ENCODE measurements around the gene MAP3K14.
A peak's percentile ranks its signal among the peaks of the same experiment; 100 is the strongest.

The MAP3K14 gene

GRCh38 chr17:45288825-45289224, 28.0 kb downstream of the MAP3K14 start:
- TF ChIP-seq, protein P1, sequence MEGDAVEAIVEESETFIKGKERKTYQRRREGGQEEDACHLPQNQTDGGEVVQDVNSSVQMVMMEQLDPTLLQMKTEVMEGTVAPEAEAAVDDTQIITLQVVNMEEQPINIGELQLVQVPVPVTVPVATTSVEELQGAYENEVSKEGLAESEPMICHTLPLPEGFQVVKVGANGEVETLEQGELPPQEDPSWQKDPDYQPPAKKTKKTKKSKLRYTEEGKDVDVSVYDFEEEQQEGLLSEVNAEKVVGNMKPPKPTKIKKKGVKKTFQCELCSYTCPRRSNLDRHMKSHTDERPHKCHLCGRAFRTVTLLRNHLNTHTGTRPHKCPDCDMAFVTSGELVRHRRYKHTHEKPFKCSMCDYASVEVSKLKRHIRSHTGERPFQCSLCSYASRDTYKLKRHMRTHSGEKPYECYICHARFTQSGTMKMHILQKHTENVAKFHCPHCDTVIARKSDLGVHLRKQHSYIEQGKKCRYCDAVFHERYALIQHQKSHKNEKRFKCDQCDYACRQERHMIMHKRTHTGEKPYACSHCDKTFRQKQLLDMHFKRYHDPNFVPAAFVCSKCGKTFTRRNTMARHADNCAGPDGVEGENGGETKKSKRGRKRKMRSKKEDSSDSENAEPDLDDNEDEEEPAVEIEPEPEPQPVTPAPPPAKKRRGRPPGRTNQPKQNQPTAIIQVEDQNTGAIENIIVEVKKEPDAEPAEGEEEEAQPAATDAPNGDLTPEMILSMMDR (conservative IDR thresholded peaks at IDR 0.05; ENCODE audit: low read depth, low read length), result no peak
- DNase-seq (ENCODE audit: low read depth), result no peak
- H3K4me3 ChIP-seq (ENCODE audit: low read length), result no peak overlapping the region

DNA sequence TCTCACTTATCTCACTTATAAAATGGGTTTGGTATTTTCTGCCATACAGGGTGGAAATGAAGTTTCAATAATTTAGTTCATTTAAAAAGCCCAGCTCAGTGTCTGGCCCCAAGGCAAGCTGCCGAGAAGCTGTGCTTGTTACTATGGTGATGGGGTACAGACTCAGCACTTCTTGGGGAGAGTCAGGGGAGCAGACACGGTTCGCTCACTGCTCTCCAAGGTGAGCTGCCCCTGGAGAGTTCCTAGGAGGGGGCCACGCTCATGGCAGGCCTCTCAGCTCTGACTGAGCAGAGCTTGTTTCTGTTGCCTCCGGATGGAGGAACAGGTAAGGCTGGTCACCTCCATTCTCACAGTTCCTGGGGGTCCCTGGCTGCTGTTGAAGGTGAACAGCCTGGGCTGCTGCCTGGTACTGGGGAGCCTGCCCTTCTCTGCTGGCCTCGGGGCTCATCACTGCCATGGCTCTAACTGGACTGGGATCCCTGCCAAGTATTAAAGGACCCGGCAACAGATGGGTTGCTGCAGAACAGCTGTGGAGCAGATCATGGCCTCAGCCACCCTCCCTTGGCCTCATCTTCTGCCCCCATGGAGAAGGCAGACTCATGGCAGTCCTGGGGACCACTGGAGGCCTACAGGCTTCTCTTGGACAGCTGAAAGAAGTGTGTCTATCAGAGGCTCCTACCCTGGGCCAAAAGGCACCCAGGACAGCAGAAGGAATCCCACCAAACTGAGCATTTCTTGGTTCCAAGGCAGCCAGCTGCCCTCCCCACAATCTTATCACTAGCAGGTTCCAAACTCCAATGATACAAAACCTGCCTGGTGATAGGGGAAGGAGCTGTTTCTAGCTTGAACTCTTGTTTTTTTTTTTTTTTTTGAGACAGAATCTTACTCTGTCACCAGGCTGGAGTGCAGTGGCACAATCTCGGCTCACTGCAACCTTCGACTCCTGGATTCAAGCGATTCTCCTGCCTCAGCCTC, 29.0 kb downstream of the MAP3K14 start:
- DNase-seq (ENCODE audit: low read depth), result no peak
- TF ChIP-seq, protein P1 (conservative IDR thresholded peaks at IDR 0.05; ENCODE audit: low read depth, low read length), result no peak
- no peak overlapping the region for H3K4me3 ChIP-seq (ENCODE audit: low read length)

GRCh38 chr17:45286286-45286685, 30.5 kb downstream of the MAP3K14 start:
- DNase-seq (ENCODE audit: low read depth), result no peak
- TF ChIP-seq, protein P1 (conservative IDR thresholded peaks at IDR 0.05; ENCODE audit: low read depth, low read length), result no peak
- H3K4me3 ChIP-seq (ENCODE audit: low read length), result no peak overlapping the region

DNA sequence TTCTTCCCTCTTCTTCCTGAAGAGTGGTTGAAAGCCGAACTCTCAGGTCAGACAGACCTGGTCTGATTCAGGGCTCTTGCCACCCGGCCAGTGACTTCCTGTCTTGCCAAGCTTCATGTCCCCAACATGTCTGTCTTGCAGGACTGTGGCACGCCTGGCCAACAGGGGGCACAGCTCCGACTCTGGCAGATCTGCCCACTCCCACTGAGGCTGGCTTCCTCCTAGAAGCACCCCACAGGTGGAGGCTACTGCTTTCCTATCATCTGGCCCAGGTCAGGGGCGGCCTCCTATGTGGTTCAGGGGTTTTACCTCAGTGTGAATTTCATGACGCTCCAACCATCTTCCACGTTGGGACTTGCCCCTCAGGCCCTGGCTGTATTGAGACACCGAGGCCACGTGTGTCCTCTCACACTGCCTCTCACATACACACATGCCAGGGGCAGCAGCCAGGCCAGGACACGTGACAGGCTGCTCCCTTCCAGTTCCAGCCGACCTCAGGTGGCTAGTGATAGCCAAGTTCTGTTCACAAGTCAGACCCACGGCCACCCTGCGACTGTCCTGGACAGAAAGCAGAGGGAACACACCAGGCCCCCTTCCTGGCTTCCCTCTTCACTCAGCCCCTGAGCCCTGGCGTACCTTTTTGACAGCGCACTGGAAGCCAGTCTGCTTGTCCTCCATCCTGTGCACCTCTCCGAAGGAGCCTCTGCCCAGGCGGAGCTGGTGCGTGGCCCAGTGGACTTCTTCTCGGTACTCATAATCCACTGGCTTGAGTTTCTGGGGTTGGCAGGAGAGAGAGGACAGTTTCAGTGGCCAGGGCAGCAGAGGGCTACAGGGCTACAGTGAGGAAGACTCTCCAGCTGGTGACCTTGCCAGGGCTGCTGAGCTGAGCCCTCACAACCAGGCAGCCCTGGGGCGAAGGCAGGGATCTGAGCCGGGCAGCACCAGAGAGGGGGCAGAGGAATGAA, 32.4 kb downstream of the MAP3K14 start:
- H3K4me3 ChIP-seq (ENCODE audit: low read length), result no peak overlapping the region
- no peak for DNase-seq (ENCODE audit: low read depth)

DNA sequence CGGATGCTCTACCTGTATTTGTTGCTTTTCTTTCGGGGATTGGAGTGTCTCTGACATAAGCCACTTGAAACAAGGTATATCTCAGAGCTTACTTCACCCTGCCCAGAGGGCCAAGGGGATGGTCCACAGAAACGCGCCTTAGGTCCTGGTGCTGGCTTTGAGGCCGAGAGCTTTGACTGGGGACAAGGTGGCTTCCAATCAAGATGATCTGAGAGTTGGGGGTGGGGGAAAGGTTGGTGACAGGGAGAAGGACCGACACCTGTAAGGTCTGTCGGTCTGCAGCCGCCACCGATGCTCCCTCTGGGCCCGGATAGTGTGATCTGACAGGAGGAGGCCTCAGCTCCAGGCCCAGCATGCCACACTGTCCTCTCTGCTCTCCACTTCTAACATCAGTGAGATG, 33.1 kb downstream of the MAP3K14 start:
- TF ChIP-seq, protein P1 (conservative IDR thresholded peaks at IDR 0.05; ENCODE audit: low read depth, low read length), result no peak
- no peak for DNase-seq (ENCODE audit: low read depth)
- H3K4me3 ChIP-seq (ENCODE audit: low read length), result no peak overlapping the region

More for the DNA sequence above, 32.4 kb downstream of the MAP3K14 start:
- TF ChIP-seq, protein P1 (conservative IDR thresholded peaks at IDR 0.05; ENCODE audit: low read depth, low read length), result peak; percentile 49

DNA sequence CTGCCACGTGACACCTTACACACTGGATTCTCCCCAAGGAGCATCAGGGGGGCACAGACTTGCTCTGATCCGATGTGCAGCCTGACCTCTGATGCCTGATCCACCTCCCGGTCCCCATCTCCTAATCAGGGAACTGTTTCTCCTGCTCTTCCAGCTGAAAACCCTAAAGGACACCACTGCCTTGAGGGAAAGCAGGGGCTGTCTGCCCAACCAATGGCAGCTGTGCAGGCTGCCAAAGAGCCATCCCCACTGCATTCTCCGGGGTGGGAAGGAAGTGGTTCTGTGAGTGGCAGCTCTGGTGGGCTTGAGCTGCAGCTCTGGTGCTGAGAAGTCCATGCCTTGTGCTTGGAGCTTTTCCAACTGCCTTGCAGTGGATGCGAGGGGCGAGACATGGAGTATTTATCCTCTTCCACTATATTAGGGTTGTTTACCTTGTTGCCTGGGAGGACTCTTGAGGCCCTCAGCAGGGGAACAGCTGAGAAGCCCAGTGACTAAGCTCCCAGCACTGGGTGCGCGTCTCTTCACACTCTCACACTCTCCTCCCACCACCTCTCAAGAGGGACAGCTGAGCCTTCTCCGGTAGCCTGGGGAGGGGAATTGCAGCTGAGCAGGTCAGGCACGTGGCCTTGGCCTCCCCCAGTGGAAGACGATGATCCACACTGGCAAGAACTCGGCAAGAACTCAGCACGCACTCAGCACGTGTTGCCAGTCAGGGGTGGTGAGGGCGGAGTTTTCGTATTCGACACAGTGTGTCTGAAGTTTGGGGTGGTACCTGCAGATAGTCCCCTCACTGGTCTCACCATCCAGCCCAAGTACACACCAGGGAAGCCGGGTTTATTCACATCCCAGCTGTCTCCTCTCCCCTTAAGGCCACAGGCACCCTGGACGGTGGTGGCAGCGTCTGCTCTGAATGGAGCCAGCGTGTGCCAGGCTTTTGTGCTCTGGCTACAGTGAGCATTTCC, 33.9 kb downstream of the MAP3K14 start:
- TF ChIP-seq, protein P1 (conservative IDR thresholded peaks at IDR 0.05; ENCODE audit: low read depth, low read length), result no peak
- DNase-seq (ENCODE audit: low read depth), result no peak
- H3K4me3 ChIP-seq (ENCODE audit: low read length), result no peak overlapping the region

Data from retinal pigment epithelial cell (primary cell).